Esophagus muscularis mucosa (tissue), 4 donors: ENCODE measurements around the gene KIF26B. TPM values are rescaled to one million over a fixed set of nuclear protein-coding genes. Genes with fewer than 3 reads are reported as not detected.

Experiments
- DNase-seq: peaks from one replicate; pipeline ENCODE4 v3.0.0-alpha.2; 2017; ENCODE audit errors: extremely low spot score
- H3K27ac ChIP-seq, 4 donors: fragments of 200-600 bp; sonication (generic); replicated peaks in 1 of 4; 1 replicate in 3 of 4; 2 replicates in 1 of 4; pipeline ENCODE4 v1.5.1; 2016 to 2019; ENCODE audit warnings: mild to moderate bottlenecking in 1 of 4
- H3K27me3 ChIP-seq, 4 donors: fragments of 200-600 bp; sonication (generic); one replicate each; pipeline versions ENCODE4 v1.5.1 to v1.6.0; 2016 to 2019
- H3K36me3 ChIP-seq, 4 donors: fragments of 200-600 bp; sonication (generic); one replicate each; pipeline ENCODE4 v1.5.1; 2016 to 2019
- H3K4me1 ChIP-seq, 4 donors: fragments of 200-600 bp; sonication (generic); one replicate each; pipeline ENCODE4 v1.5.1; 2016 to 2019
- H3K4me3 ChIP-seq, 4 donors: fragments of 200-600 bp; sonication (generic); 1 replicate in 2 of 4; 2 replicates in 2 of 4; pipeline ENCODE4 v1.5.1; 2016 to 2019; ENCODE audit warnings: mild to moderate bottlenecking in 4 of 4, moderate library complexity in 1 of 4
- H3K9me3 ChIP-seq, 4 donors: fragments of 200-600 bp; sonication (generic); 1 replicate in 3 of 4; 2 replicates in 1 of 4; pipeline ENCODE4 v1.5.1; 2016 to 2019
- CTCF ChIP-seq, 3 experiments: fragments of 200-600 bp in 2 of 3; fragments of 450-650 bp in 1 of 3; sonication (generic) in 2 of 3; IDR thresholded peaks; one replicate each; pipeline ENCODE4 v1.5.1; 2017 to 2019; ENCODE audit warnings: antibody characterized with exemption in 3 of 3, mild to moderate bottlenecking in 2 of 3, moderate library complexity in 1 of 3
- EP300 ChIP-seq: sonication (generic); formaldehyde crosslinking; IDR thresholded peaks from one replicate; pipeline ENCODE4 v1.6.1; 2017; ENCODE audit warnings: antibody characterized with exemption
- POLR2A ChIP-seq: fragments of 450-650 bp; IDR thresholded peaks from one replicate; pipeline ENCODE4 v1.6.1; 2017; ENCODE audit warnings: antibody characterized with exemption, moderate library complexity, mild to moderate bottlenecking, low read depth
- POLR2AphosphoS5 ChIP-seq, 2 donors: sonication (generic); formaldehyde crosslinking; IDR thresholded peaks; one replicate each; pipeline ENCODE4 v1.6.1; 2017; ENCODE audit warnings: antibody characterized with exemption in 2 of 2
- WGBS: methylation state at CpG from one replicate; pipeline ENCODE4 v1.1.5; 2018; 5-methylcytosine and 5-hydroxymethylcytosine counted together
- intact Hi-C: fragments of 100-400 bp; cut with DNase I; formaldehyde crosslinking; loops from one replicate; pipeline ENCODE4 v1.15.1; 2023
- total RNA-seq, 4 donors: library from RNA; depleted of rRNA; stranded (reverse); fragments of >200 nt; gene quantifications; one replicate each; pipeline versions ENCODE4 v1.1.0 to v1.2.1, GENCODE V29; 2016

KIF26B gene
- total RNA-seq, 4 donors from 2014 or later = 0.13 to 3.7 (median 1.3) TPM

- intact Hi-C loops = no loop called here
- WGBS = 71% methylated on average over 16 of the region's 16 CpGs
- no peaks in the 10 kb centered on the region for H3K36me3 ChIP-seq
- H3K4me1 ChIP-seq = no peaks in the 10 kb centered on the region
- no peak overlapping the region for H3K4me3 ChIP-seq
- H3K9me3 ChIP-seq = no peaks in the 10 kb centered on the region
- H3K27me3 ChIP-seq = peaks cover 0 to 3% (median 0%) of the 10 kb centered on the region in 4 donors
- H3K27ac ChIP-seq = no peak overlapping the region
- no peak for DNase-seq
- TF ChIP-seq POLR2AphosphoS5 (IDR thresholded peaks at IDR 0.05) = no peak
Measured at GRCh38 chr1:245225322-245226202, 70.8 kb downstream of the KIF26B start.

- H3K27ac ChIP-seq = no peak overlapping the region
- no peaks in the 10 kb centered on the region for H3K36me3 ChIP-seq
- WGBS = 90% methylated on average over 5 of the region's 5 CpGs
- TF ChIP-seq EP300 (no peak), CTCF (IDR thresholded peaks at IDR 0.05) (no peak), POLR2A (no peak), POLR2AphosphoS5 (IDR thresholded peaks at IDR 0.05) (no peak)
- DNase-seq = no peak
- H3K4me1 ChIP-seq = no peaks in the 10 kb centered on the region
- no peak overlapping the region for H3K4me3 ChIP-seq
- H3K27me3 ChIP-seq = peaks cover 0 to 3% (median 0%) of the 10 kb centered on the region in 4 donors
- H3K9me3 ChIP-seq = no peaks in the 10 kb centered on the region
- intact Hi-C loops = no loop called here
Measured at GRCh38 chr1:245226203-245226499, 71.4 kb downstream of the KIF26B start.

GRCh38 chr1:245229051-245229450 is 74.3 kb downstream of the KIF26B start:
- no peaks in the 10 kb centered on the region for H3K36me3 ChIP-seq
- no peaks in the 10 kb centered on the region for H3K4me1 ChIP-seq
- no peak overlapping the region for H3K27ac ChIP-seq
- peaks cover 0 to 3% (median 0%) of the 10 kb centered on the region in 4 donors for H3K27me3 ChIP-seq
- WGBS = 95% methylated on average over 8 of the region's 8 CpGs
- H3K9me3 ChIP-seq = no peaks in the 10 kb centered on the region
- intact Hi-C loops = no loop called here
- TF ChIP-seq EP300 = no peak
- no peak for TF ChIP-seq POLR2A
- TF ChIP-seq POLR2AphosphoS5 (IDR thresholded peaks at IDR 0.05) = no peak
- no peak for TF ChIP-seq CTCF (IDR thresholded peaks at IDR 0.05)
- no peak overlapping the region for H3K4me3 ChIP-seq
- DNase-seq = no peak

GRCh38 chr1:245232931-245233330 is 78.1 kb downstream of the KIF26B start:
- no peak for DNase-seq
- Histone ChIP-seq H3K27me3 (no peaks in the 10 kb centered on the region), H3K4me1 (no peaks in the 10 kb centered on the region), H3K36me3 (no peaks in the 10 kb centered on the region), H3K4me3 (no peak overlapping the region), H3K9me3 (no peaks in the 10 kb centered on the region), H3K27ac (no peak overlapping the region)
- TF ChIP-seq EP300 = no peak
- TF ChIP-seq POLR2A = no peak
- no peak for TF ChIP-seq POLR2AphosphoS5 (IDR thresholded peaks at IDR 0.05)
- TF ChIP-seq CTCF (IDR thresholded peaks at IDR 0.05) = no peak
- WGBS = 94% methylated on average over 6 of the region's 6 CpGs
- intact Hi-C loops = no loop called here

- no peak for TF ChIP-seq EP300
- TF ChIP-seq CTCF (IDR thresholded peaks at IDR 0.05) = no peak
- no peak for TF ChIP-seq POLR2AphosphoS5 (IDR thresholded peaks at IDR 0.05)
- TF ChIP-seq POLR2A = no peak
Measured at GRCh38 chr1:245234217-245235081, 79.7 kb downstream of the KIF26B start.

More at GRCh38 chr1:245234217-245235081, 79.7 kb downstream of the KIF26B start:
- no peaks in the 10 kb centered on the region for H3K27me3 ChIP-seq
- WGBS = 92% methylated on average over 18 of the region's 26 CpGs
- no peaks in the 10 kb centered on the region for H3K4me1 ChIP-seq
- no peaks in the 10 kb centered on the region for H3K36me3 ChIP-seq
- DNase-seq = no peak
- H3K27ac ChIP-seq = no peak overlapping the region
- no peak overlapping the region for H3K4me3 ChIP-seq
- intact Hi-C loops = no loop called here
- H3K9me3 ChIP-seq = no peaks in the 10 kb centered on the region
